Tibial artery (tissue), 4 donors: Measurements from ENCODE around the gene FSD1.

Experiments
- DNase-seq, 2 donors: peaks; one replicate each; pipeline ENCODE4 v3.0.0-alpha.2; 2019
- H3K27ac ChIP-seq, 2 donors: fragments of 200-600 bp; sonication (generic) in 1 of 2; 1 replicate in 1 of 2; 2 replicates in 1 of 2; pipeline ENCODE4 v1.5.1; 2018 to 2019; ENCODE audit warnings: mild to moderate bottlenecking in 1 of 2
- H3K27me3 ChIP-seq, 2 donors: fragments of 200-600 bp; sonication (generic) in 1 of 2; one replicate each; pipeline versions ENCODE4 v1.5.1 to v1.6.0; 2016 to 2019
- H3K36me3 ChIP-seq, 3 donors: fragments of 200-600 bp; sonication (generic) in 2 of 3; one replicate each; pipeline ENCODE4 v1.5.1; 2016 to 2019; ENCODE audit warnings: mild to moderate bottlenecking in 2 of 3
- H3K4me1 ChIP-seq, 4 donors: fragments of 200-600 bp; sonication (generic) in 2 of 4; 1 replicate in 3 of 4; 2 replicates in 1 of 4; pipeline ENCODE4 v1.5.1; 2016 to 2019
- H3K4me3 ChIP-seq, 2 donors: fragments of 200-600 bp; sonication (generic) in 1 of 2; 1 replicate in 1 of 2; 2 replicates in 1 of 2; pipeline ENCODE4 v1.5.1; 2018 to 2019; ENCODE audit warnings: mild to moderate bottlenecking in 2 of 2
- H3K9me3 ChIP-seq, 3 donors: fragments of 200-600 bp; sonication (generic) in 1 of 3; one replicate each; pipeline ENCODE4 v1.5.1; 2016 to 2019
- intact Hi-C: fragments of 100-400 bp; cut with DNase I; formaldehyde crosslinking; loops from one replicate; pipeline ENCODE4 v1.15.0; 2023; ENCODE audit warnings: low total_unique reads
- TF ChIP-seq, protein P1 (sequence below), 2 experiments: fragments of 200-600 bp in 1 of 2; fragments of 450-650 bp in 1 of 2; IDR thresholded peaks; one replicate each; pipeline ENCODE4 v1.5.1; 2017 to 2019; ENCODE audit warnings: antibody characterized with exemption in 2 of 2, mild to moderate bottlenecking in 1 of 2, moderate library complexity in 1 of 2

FSD1 gene

DNA sequence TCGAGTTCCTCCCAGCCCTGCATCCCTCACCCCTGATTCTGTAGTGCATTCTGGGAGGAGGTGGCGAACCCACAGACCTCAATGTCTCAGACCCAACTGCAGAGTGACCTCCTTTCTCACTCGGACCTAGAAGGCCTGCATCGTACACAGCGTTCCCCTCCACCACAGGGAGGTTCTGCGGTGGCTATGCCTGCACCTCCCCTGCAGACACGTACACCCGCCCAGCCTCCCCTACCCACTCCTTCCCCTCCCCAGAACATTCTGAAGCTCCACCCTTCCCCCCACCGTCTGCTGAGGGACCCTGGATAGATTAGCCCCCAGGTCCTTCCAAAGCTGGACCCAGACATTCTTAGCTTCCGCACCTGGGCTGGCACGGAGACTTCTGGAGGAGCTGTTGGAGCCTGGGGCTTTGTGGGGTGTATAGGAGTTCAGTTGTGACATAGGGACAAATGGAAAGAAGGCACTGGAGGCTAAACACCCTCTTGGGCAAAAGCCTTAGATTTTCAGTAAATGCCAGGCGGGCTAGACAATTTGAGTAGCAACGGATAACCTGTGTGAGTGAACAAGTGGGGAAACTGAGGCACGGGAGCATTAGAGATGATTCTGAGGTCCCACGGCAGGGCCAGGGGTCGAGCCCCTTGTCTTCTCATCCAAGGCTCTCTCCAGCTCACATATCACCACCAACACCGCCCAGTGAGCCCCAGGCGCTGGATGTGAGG is 420 bp upstream of the FSD1 start:
- Histone ChIP-seq H3K27ac (no peak overlapping the region), H3K36me3 (no peaks in the 10 kb centered on the region), H3K27me3 (peaks cover 0 to 61% of the 10 kb centered on the region in 2 donors), H3K9me3 (no peaks in the 10 kb centered on the region), H3K4me3 (no peak overlapping the region), H3K4me1 (peaks cover 0 to 6% (median 2%) of the 10 kb centered on the region in 4 donors)
- intact Hi-C loops = no loop called here
- TF ChIP-seq, protein P1, sequence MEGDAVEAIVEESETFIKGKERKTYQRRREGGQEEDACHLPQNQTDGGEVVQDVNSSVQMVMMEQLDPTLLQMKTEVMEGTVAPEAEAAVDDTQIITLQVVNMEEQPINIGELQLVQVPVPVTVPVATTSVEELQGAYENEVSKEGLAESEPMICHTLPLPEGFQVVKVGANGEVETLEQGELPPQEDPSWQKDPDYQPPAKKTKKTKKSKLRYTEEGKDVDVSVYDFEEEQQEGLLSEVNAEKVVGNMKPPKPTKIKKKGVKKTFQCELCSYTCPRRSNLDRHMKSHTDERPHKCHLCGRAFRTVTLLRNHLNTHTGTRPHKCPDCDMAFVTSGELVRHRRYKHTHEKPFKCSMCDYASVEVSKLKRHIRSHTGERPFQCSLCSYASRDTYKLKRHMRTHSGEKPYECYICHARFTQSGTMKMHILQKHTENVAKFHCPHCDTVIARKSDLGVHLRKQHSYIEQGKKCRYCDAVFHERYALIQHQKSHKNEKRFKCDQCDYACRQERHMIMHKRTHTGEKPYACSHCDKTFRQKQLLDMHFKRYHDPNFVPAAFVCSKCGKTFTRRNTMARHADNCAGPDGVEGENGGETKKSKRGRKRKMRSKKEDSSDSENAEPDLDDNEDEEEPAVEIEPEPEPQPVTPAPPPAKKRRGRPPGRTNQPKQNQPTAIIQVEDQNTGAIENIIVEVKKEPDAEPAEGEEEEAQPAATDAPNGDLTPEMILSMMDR (IDR thresholded peaks at IDR 0.05) = no peak
- no peak for DNase-seq

DNA sequence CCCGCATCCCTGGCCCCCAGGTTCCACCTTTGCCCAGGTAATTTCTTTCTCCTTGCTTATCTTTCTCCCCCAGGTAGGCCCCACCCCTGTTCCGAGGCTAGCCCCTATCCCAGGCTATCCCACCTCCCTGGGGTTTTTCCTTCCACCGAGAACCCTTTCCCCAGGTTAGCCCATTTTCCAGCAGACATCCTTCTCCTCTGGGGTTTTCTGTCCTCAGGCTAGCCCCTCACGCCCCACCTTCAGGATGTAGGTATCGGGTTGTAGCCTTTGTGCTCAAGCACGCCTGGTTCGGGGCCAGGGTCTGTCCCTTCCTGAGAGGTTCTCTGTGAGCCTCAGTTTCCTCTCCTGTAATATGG is 837 bp downstream of the FSD1 start:
- Histone ChIP-seq H3K4me3 (no peak overlapping the region), H3K4me1 (peaks cover 0 to 6% (median 2%) of the 10 kb centered on the region in 4 donors), H3K27ac (no peak overlapping the region), H3K9me3 (no peaks in the 10 kb centered on the region), H3K36me3 (no peaks in the 10 kb centered on the region), H3K27me3 (peaks cover 0 to 55% of the 10 kb centered on the region in 2 donors)
- TF ChIP-seq, protein P1 (IDR thresholded peaks at IDR 0.05) = no peak
- no peak for DNase-seq
- intact Hi-C loops = no loop called here

DNA sequence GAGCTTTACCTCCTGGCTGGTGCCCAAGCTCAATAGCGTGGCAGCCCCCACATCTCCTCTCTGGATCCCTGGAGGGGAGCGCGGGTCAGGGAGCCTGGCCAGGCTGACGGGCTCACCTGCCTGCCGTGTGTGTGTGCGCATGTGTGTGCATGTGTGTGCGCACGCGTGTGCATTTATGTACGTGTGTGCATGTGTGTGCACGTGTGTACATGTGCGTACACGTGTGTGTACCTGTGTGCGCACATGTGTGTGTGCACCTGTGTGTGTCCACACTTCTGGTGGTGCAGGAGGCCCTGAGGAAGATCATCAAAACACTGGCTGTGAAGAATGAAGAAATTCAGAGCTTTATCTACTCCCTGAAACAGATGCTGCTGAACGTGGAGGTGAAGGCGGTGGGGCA is 1.3 kb downstream of the FSD1 start:
- Histone ChIP-seq H3K4me1 (peaks cover 0 to 6% (median 2%) of the 10 kb centered on the region in 4 donors), H3K27me3 (peaks cover 0 to 58% of the 10 kb centered on the region in 2 donors), H3K9me3 (no peaks in the 10 kb centered on the region), H3K36me3 (no peaks in the 10 kb centered on the region), H3K4me3 (no peak overlapping the region), H3K27ac (no peak overlapping the region)
- intact Hi-C loops = no loop called here
- no peak for DNase-seq
- TF ChIP-seq, protein P1 (IDR thresholded peaks at IDR 0.05) = no peak

DNA sequence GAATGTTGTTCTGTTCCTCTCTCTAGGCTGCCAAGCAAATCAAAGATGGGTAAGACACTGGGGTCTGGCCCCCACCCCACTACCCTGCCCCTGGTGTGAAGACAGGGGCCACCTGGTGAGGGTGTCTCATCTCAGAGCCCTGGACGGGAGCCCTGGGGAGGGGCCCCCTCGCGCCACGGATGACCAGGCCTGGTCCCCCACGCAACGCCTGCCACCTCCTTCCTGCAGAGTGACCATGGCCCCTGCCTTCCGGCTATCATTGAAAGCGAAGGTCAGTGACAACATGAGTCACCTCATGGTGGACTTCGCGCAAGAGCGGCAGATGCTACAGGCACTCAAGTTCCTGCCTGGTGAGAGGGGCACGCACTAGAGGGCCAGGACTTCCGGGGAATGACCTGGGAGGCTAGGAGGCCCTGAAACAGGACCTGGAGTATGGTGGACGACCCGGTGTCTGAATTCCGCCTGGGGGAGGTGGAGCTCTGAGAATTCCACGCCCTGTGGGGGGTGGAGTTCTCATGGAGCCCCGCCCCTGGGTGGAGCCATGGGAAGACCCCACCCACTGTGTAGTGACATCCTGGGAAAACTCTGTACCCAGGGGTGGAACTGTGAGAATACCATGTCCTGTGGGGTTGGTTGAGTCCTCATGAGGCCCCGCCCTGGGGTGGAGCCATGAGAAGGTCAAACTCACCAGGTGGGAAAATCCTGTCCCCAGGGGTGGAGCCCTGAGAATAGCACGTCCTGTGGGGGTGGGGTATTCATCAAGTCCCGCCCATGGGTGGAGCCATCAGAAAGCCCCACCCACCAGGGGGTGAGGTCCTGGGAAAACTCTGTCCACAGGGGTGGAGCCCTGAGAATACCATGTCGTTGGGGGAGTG is 6.1 kb downstream of the FSD1 start:
- H3K9me3 ChIP-seq = no peaks in the 10 kb centered on the region
- H3K27ac ChIP-seq = no peak overlapping the region
- H3K4me3 ChIP-seq = no peak overlapping the region
- TF ChIP-seq, protein P1 (IDR thresholded peaks at IDR 0.05) = no peak
- H3K36me3 ChIP-seq = no peaks in the 10 kb centered on the region
- no peak for DNase-seq
- intact Hi-C loops = no loop called here
- peaks cover 0 to 40% of the 10 kb centered on the region in 2 donors for H3K27me3 ChIP-seq
- no peaks in the 10 kb centered on the region for H3K4me1 ChIP-seq

DNA sequence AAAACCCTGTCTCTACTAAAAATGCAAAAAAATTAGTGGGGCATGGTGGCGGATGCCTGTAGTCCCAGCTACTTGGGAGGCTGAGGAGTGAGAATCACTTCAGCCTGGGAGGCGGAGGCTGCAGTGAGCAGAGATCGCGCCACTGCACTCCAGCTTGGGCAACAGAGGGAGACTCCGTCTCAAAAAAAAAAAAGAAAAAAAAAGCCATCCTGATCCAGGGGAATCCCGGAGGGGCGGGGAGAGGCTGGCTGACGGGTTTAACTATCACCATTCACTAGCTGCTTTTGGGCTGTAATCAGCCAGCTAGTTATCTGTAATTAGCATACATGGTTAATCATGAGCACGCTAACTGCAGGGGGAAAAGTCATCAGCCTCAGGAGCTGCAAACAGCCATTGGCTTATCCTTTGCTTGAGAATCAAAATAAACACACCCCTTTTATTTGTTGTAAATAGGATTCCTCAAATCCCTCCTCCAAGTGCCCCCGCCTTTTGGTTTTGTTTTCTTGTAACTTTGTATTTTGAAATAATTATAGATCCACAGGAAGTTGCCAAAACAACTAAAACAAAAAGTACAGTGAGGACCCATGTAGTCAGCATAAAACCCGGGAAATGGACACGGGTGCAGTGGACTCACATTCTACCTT is 9.6 kb downstream of the FSD1 start:
- H3K4me3 ChIP-seq = no peak overlapping the region

More for the DNA sequence above, 9.6 kb downstream of the FSD1 start:
- peaks cover 0 to 48% of the 10 kb centered on the region in 2 donors for H3K27me3 ChIP-seq
- intact Hi-C loops = no loop called here
- no peaks in the 10 kb centered on the region for H3K4me1 ChIP-seq
- TF ChIP-seq, protein P1 (IDR thresholded peaks at IDR 0.05) = no peak
- no peaks in the 10 kb centered on the region for H3K9me3 ChIP-seq
- no peak for DNase-seq
- no peaks in the 10 kb centered on the region for H3K36me3 ChIP-seq
- H3K27ac ChIP-seq = no peak overlapping the region
